Measurements from ENCODE around the gene CPVL. TPM values are rescaled to one million over a fixed set of nuclear protein-coding genes. Genes with fewer than 3 reads are reported as not detected.

CPVL gene
- total and polyA plus RNA-seq, 2 of the 4 experiments (the other 2 are of a cell fraction) = not detected

DNA sequence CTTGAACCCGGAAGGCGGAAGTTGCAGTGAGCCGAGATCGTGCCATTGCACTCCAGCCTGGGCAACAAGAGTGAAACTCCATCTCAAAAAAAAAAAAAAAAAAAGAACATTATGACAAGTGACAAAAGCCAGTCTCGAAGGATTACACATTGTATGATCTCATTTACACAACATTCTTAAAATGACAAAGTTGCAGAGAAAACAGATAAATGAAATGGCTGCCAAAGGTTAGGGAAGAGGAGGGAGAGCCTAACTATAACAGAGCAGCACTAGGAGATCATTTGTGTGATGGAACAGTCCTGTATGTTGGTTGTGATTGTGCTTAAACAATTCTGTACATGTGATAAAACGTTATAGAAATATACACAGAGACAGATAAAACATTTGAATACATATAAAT is 16.2 kb upstream of the CPVL start:
- H3K9me3 ChIP-seq (ENCODE audit: control insufficient read depth, insufficient read depth, low read length) = no peaks in the 10 kb centered on the region
- H3K56ac ChIP-seq (ENCODE audit: extremely low read depth, insufficient read depth, low read length) = no peak overlapping the region
- no peak overlapping the region for H3K4me2 ChIP-seq (ENCODE audit: low read depth, low read length)
- H2AK9ac ChIP-seq (replicated peaks; ENCODE audit: low read depth, low read length, poor library complexity) = no peak overlapping the region
- H3K18ac ChIP-seq (ENCODE audit: low read depth, low read length) = no peak overlapping the region
- H3K4me3 ChIP-seq (ENCODE audit: insufficient read depth, low read depth, low read length) = no peak overlapping the region
- no peak for TF ChIP-seq RCOR1 (IDR thresholded peaks at IDR 0.05; ENCODE audit: insufficient replicate concordance, low read length)
- no peak for TF ChIP-seq BHLHE40 (IDR thresholded peaks at IDR 0.05; ENCODE audit: low read depth, low read length)
- TF ChIP-seq MAFK (IDR thresholded peaks at IDR 0.05; ENCODE audit: low read depth, low read length) = no peak
- H2BK120ac ChIP-seq (ENCODE audit: low read depth, low read length) = no peak overlapping the region
- H3K9ac ChIP-seq (ENCODE audit: low read depth, low read length) = no peak overlapping the region
- H2AFZ ChIP-seq (replicated peaks; ENCODE audit: low read length, poor library complexity) = no peak overlapping the region
- no TSS peak for BruUV-seq (replicated peaks)
- POLR2A ChIA-PET (ENCODE audit: unreplicated experiment) = no interaction called here
- dilution Hi-C loops (cut with HindIII; ENCODE audit: low sequenced_read_pairs, unreplicated experiment) = no loop called here
- no peak overlapping the region for H3K14ac ChIP-seq (replicated peaks; ENCODE audit: low read depth, low read length)
- intact Hi-C loops (cut with micrococcal nuclease) = no loop called here
- WGBS, 2 experiments (ENCODE audit: extremely low coverage in 2 of 2, insufficient read length in 1 of 2) = no CpG with 5 or more reads among the region's 6 CpGs
- H3K4ac ChIP-seq (ENCODE audit: low read depth, low read length) = no peak overlapping the region
- DNase-seq = no peak
- H4K20me1 ChIP-seq (ENCODE audit: insufficient read depth, low read length) = no peaks in the 10 kb centered on the region
- no peaks in the 10 kb centered on the region for H3K4me1 ChIP-seq (ENCODE audit: control insufficient read depth, insufficient read depth, low read length)
- H3K23ac ChIP-seq (ENCODE audit: low read depth, low read length) = no peak overlapping the region
- no peak overlapping the region for H3K27ac ChIP-seq (ENCODE audit: insufficient read depth, low read length)
- no peaks in the 10 kb centered on the region for H3K36me3 ChIP-seq (ENCODE audit: control insufficient read depth, insufficient read depth, low read length)
- H2BK5ac ChIP-seq (ENCODE audit: low read depth, low read length, poor library complexity, severe bottlenecking) = no peak overlapping the region
- no peak overlapping the region for H4K91ac ChIP-seq (ENCODE audit: insufficient read depth, low read depth, low read length)
- H3K79me1 ChIP-seq (ENCODE audit: low read depth in 1 of 2, low read length in 2 of 2) = no peaks in the 10 kb centered on the region
- H4K8ac ChIP-seq (ENCODE audit: low read depth in 2 of 2, low read length in 2 of 2) = no peak overlapping the region
- in situ Hi-C loops (cut with MboI; ENCODE audit: low sequenced_read_pairs) = no loop called here
- CTCF ChIA-PET = no interaction called here
- no peak overlapping the region for H2BK20ac ChIP-seq (ENCODE audit: low read depth, low read length)
- H2BK15ac ChIP-seq (ENCODE audit: low read depth, low read length) = no peak overlapping the region
- H3K27me3 ChIP-seq (ENCODE audit: control insufficient read depth, insufficient read depth, low read length) = no peaks in the 10 kb centered on the region
- ATAC-seq (ENCODE audit: low read depth) = no peak
- no peaks in the 10 kb centered on the region for H3K9me1 ChIP-seq (ENCODE audit: insufficient read depth, low read length)
- H2AK5ac ChIP-seq (ENCODE audit: low read depth, low read length) = no peak overlapping the region
- no peak overlapping the region for H4K5ac ChIP-seq (ENCODE audit: low read depth, low read length)

Measured in IMR-90 (cell line).